ENCODE data around the gene ATG14. TPM values are rescaled to one million over a fixed set of nuclear protein-coding genes. Genes with fewer than 3 reads are reported as not detected.
"Not testable (repeated sequence)": the region's sequence is repeated elsewhere in the genome, so short reads cannot be mapped to it uniquely, and the experiment has no call there.

The ATG14 gene, protein sequence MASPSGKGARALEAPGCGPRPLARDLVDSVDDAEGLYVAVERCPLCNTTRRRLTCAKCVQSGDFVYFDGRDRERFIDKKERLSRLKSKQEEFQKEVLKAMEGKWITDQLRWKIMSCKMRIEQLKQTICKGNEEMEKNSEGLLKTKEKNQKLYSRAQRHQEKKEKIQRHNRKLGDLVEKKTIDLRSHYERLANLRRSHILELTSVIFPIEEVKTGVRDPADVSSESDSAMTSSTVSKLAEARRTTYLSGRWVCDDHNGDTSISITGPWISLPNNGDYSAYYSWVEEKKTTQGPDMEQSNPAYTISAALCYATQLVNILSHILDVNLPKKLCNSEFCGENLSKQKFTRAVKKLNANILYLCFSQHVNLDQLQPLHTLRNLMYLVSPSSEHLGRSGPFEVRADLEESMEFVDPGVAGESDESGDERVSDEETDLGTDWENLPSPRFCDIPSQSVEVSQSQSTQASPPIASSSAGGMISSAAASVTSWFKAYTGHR
- total RNA-seq (2022) (8.1 and 9.4 TPM in 2 replicates), Bru-seq, nascent RNA (percentile 68 among the genes with signal in this experiment), BruChase-seq, experiment 1, labeled RNA remaining after a 6-hour chase (percentile 58 among the genes with signal in this experiment), BruChase-seq, experiment 2, labeled RNA remaining after a 2-hour chase (percentile 68 among the genes with signal in this experiment)
- long read RNA-seq, partial matches to known transcripts = 2 of 4 reads
- long read RNA-seq, other reads (novel, unspliced or antisense) = 2 of 4 reads

DNA sequence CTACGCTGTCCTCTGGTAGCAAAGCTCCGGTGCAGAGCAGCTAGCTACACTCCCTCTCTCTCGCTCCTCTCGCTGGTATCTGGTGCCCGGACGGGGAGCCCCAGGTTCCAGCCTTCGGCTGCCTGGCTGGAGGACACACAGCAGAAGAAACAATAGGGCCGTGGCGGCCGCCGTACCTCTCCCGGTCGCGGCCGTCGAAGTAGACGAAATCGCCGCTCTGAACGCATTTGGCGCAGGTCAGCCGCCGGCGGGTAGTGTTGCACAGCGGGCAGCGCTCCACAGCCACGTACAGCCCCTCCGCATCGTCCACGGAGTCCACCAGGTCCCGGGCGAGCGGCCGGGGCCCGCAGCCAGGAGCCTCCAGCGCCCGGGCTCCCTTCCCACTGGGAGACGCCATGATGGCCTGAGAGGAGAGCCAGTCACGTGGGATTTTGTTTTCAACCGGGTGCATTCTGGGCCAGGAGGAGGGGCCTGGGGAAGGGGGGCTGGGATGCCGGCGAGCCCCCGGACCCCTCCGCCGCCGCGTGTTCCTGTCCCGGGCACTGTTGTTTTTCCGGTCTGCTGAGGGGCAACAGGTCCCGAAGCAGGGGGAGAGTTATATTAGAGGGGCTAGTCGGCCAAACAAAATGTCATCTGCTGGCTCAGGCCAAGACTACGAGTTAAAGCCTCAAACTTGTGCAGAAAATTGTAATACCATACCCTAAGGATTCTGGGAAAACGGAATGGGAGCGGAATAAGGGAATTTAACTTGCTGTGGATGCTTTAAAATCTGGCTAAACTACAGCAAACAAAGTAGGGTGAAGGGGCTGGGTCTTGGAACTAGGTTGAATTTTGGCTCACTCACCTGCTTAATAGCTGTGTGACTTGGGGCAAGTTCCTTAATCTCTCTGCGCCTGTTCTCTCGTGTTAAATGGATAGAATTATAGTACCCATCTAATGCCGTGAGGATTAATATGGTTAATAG lies at the start of gene ATG14:
ATG14 (minus strand) TSS at position 405 of the 964 bp plus-strand sequence; CDS start at position 397, 8 bp downstream.
- Mint-ChIP-seq H3K27me3 (ENCODE audit: unreplicated experiment) (no peaks in the 10 kb centered on the region), H3K4me3 (ENCODE audit: low read depth, unreplicated experiment) (peak within 1 kb of the TSS; percentile 84), H3K4me1 (ENCODE audit: low read depth, unreplicated experiment) (peaks cover 12% of the 10 kb centered on the region), H3K27ac (ENCODE audit: unreplicated experiment) (peak within 1 kb of the TSS; percentile 75), H3K36me3 (ENCODE audit: insufficient read depth, unreplicated experiment) (peaks cover 13% of the 10 kb centered on the region), H3K9me3 (ENCODE audit: low read depth, unreplicated experiment) (no peaks in the 10 kb centered on the region)
- TF ChIP-seq CTCF (IDR thresholded peaks at IDR 0.05; ENCODE audit: unreplicated experiment) = no peak
- peak; percentile 85 for DNase-seq
- TSS peak; percentile 87 for BruUV-seq (replicated peaks)
- intact Hi-C loops (cut with micrococcal nuclease; ENCODE audit: unreplicated experiment) = no loop called here
- CTCF ChIA-PET = interaction anchor here (0.6 to 0.7 kb wide), 2 partner anchors 26 to 188 kb away, joined by 3 read pairs; no protein-coding TSS in a partner anchor

- intact Hi-C loops (cut with micrococcal nuclease; ENCODE audit: unreplicated experiment) = loop anchor here (10.0 kb wide), 1 partner anchor 136 kb away; no protein-coding TSS in a partner anchor
- BruUV-seq (replicated peaks) = no TSS peak
- peaks cover 4% of the 10 kb centered on the region for H3K36me3 Mint-ChIP-seq (ENCODE audit: insufficient read depth, unreplicated experiment)
- no peak overlapping the region for H3K4me3 Mint-ChIP-seq (ENCODE audit: low read depth, unreplicated experiment)
- no peak for DNase-seq
- no peaks in the 10 kb centered on the region for H3K27me3 Mint-ChIP-seq (ENCODE audit: unreplicated experiment)
- TF ChIP-seq CTCF (IDR thresholded peaks at IDR 0.05; ENCODE audit: unreplicated experiment) = no peak
- H3K27ac Mint-ChIP-seq (ENCODE audit: unreplicated experiment) = peak overlapping the region; percentile 18
- H3K9me3 Mint-ChIP-seq (ENCODE audit: low read depth, unreplicated experiment) = no peaks in the 10 kb centered on the region
- peaks cover 44% of the 10 kb centered on the region for H3K4me1 Mint-ChIP-seq (ENCODE audit: low read depth, unreplicated experiment)
- CTCF ChIA-PET = interaction anchor here (0.6 to 0.7 kb wide), 2 partner anchors 105 to 126 kb away, joined by 3 read pairs; no protein-coding TSS in a partner anchor
Measured at GRCh38 chr14:55458800-55459515, 47.3 kb upstream of the ATG14 start.

GRCh38 chr14:55457496-55457895 lies 45.9 kb upstream of the ATG14 start:
- H3K27me3 Mint-ChIP-seq (ENCODE audit: unreplicated experiment) = no peaks in the 10 kb centered on the region
- intact Hi-C loops (cut with micrococcal nuclease; ENCODE audit: unreplicated experiment) = loop anchor here (10.0 kb wide), 1 partner anchor 137 kb away; no protein-coding TSS in a partner anchor
- CTCF ChIA-PET = no interaction called here
- no peak for TF ChIP-seq CTCF (IDR thresholded peaks at IDR 0.05; ENCODE audit: unreplicated experiment)
- no peaks in the 10 kb centered on the region for H3K9me3 Mint-ChIP-seq (ENCODE audit: low read depth, unreplicated experiment)
- peaks cover 38% of the 10 kb centered on the region for H3K4me1 Mint-ChIP-seq (ENCODE audit: low read depth, unreplicated experiment)
- no peak for DNase-seq
- peaks cover 4% of the 10 kb centered on the region for H3K36me3 Mint-ChIP-seq (ENCODE audit: insufficient read depth, unreplicated experiment)
- no peak overlapping the region for H3K4me3 Mint-ChIP-seq (ENCODE audit: low read depth, unreplicated experiment)
- no TSS peak for BruUV-seq (replicated peaks)
- no peak overlapping the region for H3K27ac Mint-ChIP-seq (ENCODE audit: unreplicated experiment)

DNA sequence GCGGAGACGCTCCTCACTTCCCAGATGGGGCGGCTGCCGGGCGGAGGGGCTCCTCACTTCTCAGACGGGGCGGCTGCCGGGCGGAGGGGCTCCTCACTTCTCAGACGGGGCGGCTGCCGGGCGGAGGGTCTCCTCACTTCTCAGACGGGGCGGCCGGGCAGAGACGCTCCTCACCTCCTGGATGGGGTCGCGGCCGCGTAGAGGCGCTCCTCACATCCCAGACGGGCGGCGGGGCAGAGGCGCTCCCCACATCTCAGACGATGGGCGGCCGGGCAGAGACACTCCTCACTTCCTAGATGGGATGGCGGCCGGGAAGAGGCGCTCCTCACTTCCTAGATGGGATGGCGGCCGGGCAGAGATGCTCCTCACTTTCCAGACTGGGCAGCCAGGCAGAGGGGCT lies 44.8 kb upstream of the ATG14 start:
- DNase-seq; BruUV-seq (replicated peaks); H3K9me3 Mint-ChIP-seq (ENCODE audit: low read depth, unreplicated experiment); H3K4me3 Mint-ChIP-seq (ENCODE audit: low read depth, unreplicated experiment); H3K27me3 Mint-ChIP-seq (ENCODE audit: unreplicated experiment); CTCF ChIA-PET; H3K36me3 Mint-ChIP-seq (ENCODE audit: insufficient read depth, unreplicated experiment); H3K27ac Mint-ChIP-seq (ENCODE audit: unreplicated experiment): not testable (repeated sequence)
- intact Hi-C loops (cut with micrococcal nuclease; ENCODE audit: unreplicated experiment) = loop anchor here (10.0 kb wide), 1 partner anchor 138 kb away; no protein-coding TSS in a partner anchor
- peaks cover 33% of the 10 kb centered on the region for H3K4me1 Mint-ChIP-seq (ENCODE audit: low read depth, unreplicated experiment)
